PC-9 (cell line): ENCODE measurements around the gene GKN1. TPM values are rescaled to one million over a fixed set of nuclear protein-coding genes. Genes with fewer than 3 reads are reported as not detected.

Experiments
- BruUV-seq: library from RNA; stranded (reverse); fragments of 400-500 nt; replicated peaks from 2 replicates; lab custom pipeline; 2021; lab: Mats Ljungman, UMichigan
- CTCF ChIA-PET: fragments of 300-600 bp; sonication (Branson Sonifier 250); formaldehyde crosslinking; loops from one replicate; lab custom pipeline; 2022; ENCODE audit warnings: antibody characterized with exemption; lab: Charles Lee
- POLR2A ChIA-PET: fragments of 300-600 bp; sonication (Branson Sonifier 250); formaldehyde crosslinking; loops from one replicate; lab custom pipeline; 2022; ENCODE audit warnings: antibody characterized with exemption; ENCODE audit not compliant: unreplicated experiment; lab: Charles Lee
- DNase-seq, 2 experiments: peaks; one replicate each; pipeline versions ENCODE4 v3.0.0 to v3.0.0-alpha.2; 2015 to 2022; ENCODE audit warnings: mixed read lengths in 1 of 2
- H2AFZ ChIP-seq: fragments of 200-600 bp; sonication (generic); 2 replicates; pipeline ENCODE4 v1.8.1; 2017; ENCODE audit warnings: antibody characterized with exemption
- H3F3A ChIP-seq: fragments of 200-600 bp; sonication (generic); 2 replicates; pipeline ENCODE4 v1.8.1; 2017; ENCODE audit warnings: antibody characterized with exemption, mild to moderate bottlenecking, low read depth; ENCODE audit not compliant: insufficient read depth
- H3K27ac ChIP-seq: fragments of 200-600 bp; sonication (generic); 2 replicates; pipeline ENCODE4 v1.6.1; 2016; ENCODE audit warnings: mixed run types
- H3K27me3 ChIP-seq: fragments of 200-600 bp; sonication (generic); 2 replicates; pipeline ENCODE4 v1.6.1; 2016; ENCODE audit warnings: low read depth, mixed run types; ENCODE audit not compliant: insufficient read depth
- H3K36me3 ChIP-seq: fragments of 200-600 bp; sonication (generic); 2 replicates; pipeline ENCODE4 v1.6.1; 2016; ENCODE audit warnings: low read depth, mixed run types
- H3K4me1 ChIP-seq: fragments of 200-600 bp; sonication (generic); replicated peaks from 2 replicates; pipeline ENCODE4 v1.6.1; 2016; ENCODE audit warnings: mixed run types; ENCODE audit not compliant: insufficient read depth
- H3K4me2 ChIP-seq: fragments of 200-600 bp; sonication (generic); 2 replicates; pipeline ENCODE4 v1.6.1; 2017; ENCODE audit warnings: mixed run types
- H3K4me3 ChIP-seq: fragments of 200-600 bp; sonication (generic); 2 replicates; pipeline ENCODE4 v1.6.1; 2016; ENCODE audit warnings: mixed run types
- H3K79me2 ChIP-seq: fragments of 200-600 bp; sonication (generic); 2 replicates; pipeline ENCODE4 v1.6.1; 2017; ENCODE audit warnings: low read depth, mixed run types
- H3K9me2 ChIP-seq: fragments of 200-600 bp; sonication (generic); 2 replicates; pipeline ENCODE4 v1.8.1; 2017; ENCODE audit warnings: mild to moderate bottlenecking; ENCODE audit not compliant: insufficient read depth
- H3K9me3 ChIP-seq: fragments of 200-600 bp; sonication (generic); 2 replicates; pipeline ENCODE4 v1.8.1; 2016; ENCODE audit warnings: low read depth; ENCODE audit not compliant: insufficient read depth
- H4K20me1 ChIP-seq: fragments of 200-600 bp; sonication (generic); 2 replicates; pipeline ENCODE4 v1.8.1; 2017; ENCODE audit not compliant: insufficient read depth
- CTCF ChIP-seq: fragments of 200-600 bp; sonication (generic); conservative IDR thresholded peaks from 2 replicates; pipeline ENCODE4 v1.6.1; 2017; ENCODE audit warnings: mixed run types, antibody characterized with exemption, mild to moderate bottlenecking, moderate library complexity
- EZH2 ChIP-seq: fragments of 200-600 bp; sonication (generic); IDR thresholded peaks from 2 replicates; pipeline ENCODE4 v1.8.0; 2017; ENCODE audit warnings: antibody characterized with exemption, low read depth
- intact Hi-C: fragments of 100-400 bp; cut with micrococcal nuclease; formaldehyde crosslinking; loops from one replicate; pipeline ENCODE4 v1.10.0; 2022; ENCODE audit not compliant: unreplicated experiment
- total RNA-seq: library from RNA; stranded (reverse); gene quantifications from 2 replicates; pipeline ENCODE4 v1.2.3, GENCODE V29; 2021

Gene GKN1
- total RNA-seq, 1 experiment from 2014 or later = not detected

DNA sequence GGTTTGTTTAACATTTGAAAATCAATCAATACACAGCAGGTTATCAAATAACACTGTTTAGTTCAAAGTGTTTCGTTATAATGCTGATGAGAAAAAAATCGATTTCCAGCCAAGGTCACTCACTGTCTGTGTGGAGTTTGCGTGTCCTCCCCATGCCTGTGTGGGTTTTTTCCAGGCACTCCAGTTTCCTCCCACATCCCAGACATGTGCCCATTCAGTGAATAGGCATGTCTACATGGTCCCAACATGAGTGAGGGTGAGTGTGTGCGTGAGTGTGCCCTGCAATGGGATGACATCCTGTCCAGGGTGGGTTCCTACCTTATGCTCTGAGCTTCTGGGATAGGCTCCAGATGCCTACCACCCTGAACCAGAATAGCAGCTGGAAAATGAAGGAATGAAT lies 13.1 kb upstream of the GKN1 start:
- intact Hi-C loops = no loop called here
- no peaks in the 10 kb centered on the region; the same call in 1 of the 2 replicates for H3K9me2 ChIP-seq
- no peaks in the 10 kb centered on the region for H3K27me3 ChIP-seq
- no peaks in the 10 kb centered on the region for H3K36me3 ChIP-seq
- DNase-seq = no peak
- POLR2A ChIA-PET = no interaction called here
- no peaks in the 10 kb centered on the region for H4K20me1 ChIP-seq
- no peak for TF ChIP-seq CTCF
- no peak for TF ChIP-seq EZH2
- no peaks in the 10 kb centered on the region for H3K4me1 ChIP-seq
- H3K4me3 ChIP-seq = no peak overlapping the region
- BruUV-seq = no TSS peak
- no peak overlapping the region for H3K27ac ChIP-seq
- no peaks in the 10 kb centered on the region for H3F3A ChIP-seq
- no peaks in the 10 kb centered on the region for H3K9me3 ChIP-seq
- CTCF ChIA-PET = no interaction called here
- H2AFZ ChIP-seq = no peak overlapping the region
- no peaks in the 10 kb centered on the region for H3K79me2 ChIP-seq
- H3K4me2 ChIP-seq = no peak overlapping the region

DNA sequence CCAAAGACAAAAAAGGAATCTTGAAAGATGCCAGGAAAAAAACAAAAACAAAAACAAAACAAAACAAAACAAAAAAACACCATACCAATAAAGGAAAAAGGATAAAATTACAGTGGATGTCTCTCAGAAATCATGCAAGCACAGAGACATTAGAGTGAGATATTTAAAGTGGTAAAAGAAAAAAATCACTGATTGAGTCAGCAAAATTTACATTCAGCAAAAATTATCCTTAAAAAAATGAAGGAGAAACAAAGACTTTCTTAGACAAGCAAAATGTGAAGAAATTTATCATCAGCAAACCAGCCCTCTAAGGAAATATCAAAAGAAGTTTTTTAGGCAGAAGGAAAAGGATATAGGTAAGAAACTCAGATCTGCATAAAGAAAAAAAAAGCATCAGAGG lies 10.2 kb upstream of the GKN1 start:
- no TSS peak for BruUV-seq
- Histone ChIP-seq H3F3A (no peaks in the 10 kb centered on the region), H3K27me3 (no peaks in the 10 kb centered on the region), H3K27ac (no peak overlapping the region), H3K36me3 (no peaks in the 10 kb centered on the region), H3K9me2 (no peaks in the 10 kb centered on the region; the same call in 1 of the 2 replicates), H4K20me1 (no peaks in the 10 kb centered on the region), H2AFZ (no peak overlapping the region), H3K4me2 (no peak overlapping the region), H3K9me3 (no peaks in the 10 kb centered on the region), H3K4me3 (no peak overlapping the region), H3K4me1 (no peaks in the 10 kb centered on the region), H3K79me2 (no peaks in the 10 kb centered on the region)
- CTCF ChIA-PET = no interaction called here
- TF ChIP-seq CTCF (no peak), EZH2 (no peak)
- intact Hi-C loops = no loop called here
- POLR2A ChIA-PET = no interaction called here
- no peak for DNase-seq

- H3K79me2 ChIP-seq = no peaks in the 10 kb centered on the region
- POLR2A ChIA-PET = no interaction called here
- H3F3A ChIP-seq = peaks cover 22% of the 10 kb centered on the region
- H3K27ac ChIP-seq = no peak overlapping the region
- H3K4me1 ChIP-seq = peaks cover 28% of the 10 kb centered on the region
- H3K4me2 ChIP-seq = no peak overlapping the region
- no peak for DNase-seq
- no peaks in the 10 kb centered on the region for H3K27me3 ChIP-seq
- CTCF ChIA-PET = no interaction called here
- intact Hi-C loops = no loop called here
- no peak overlapping the region for H2AFZ ChIP-seq
- no TSS peak for BruUV-seq
- H3K36me3 ChIP-seq = no peaks in the 10 kb centered on the region
- no peak overlapping the region for H3K4me3 ChIP-seq
- H4K20me1 ChIP-seq = no peaks in the 10 kb centered on the region
- H3K9me3 ChIP-seq = no peaks in the 10 kb centered on the region
- no peaks in the 10 kb centered on the region for H3K9me2 ChIP-seq
- TF ChIP-seq EZH2 (no peak), CTCF (no peak)
Measured at GRCh38 chr2:68968221-68968620, 6.2 kb upstream of the GKN1 start.
